Measurements from ENCODE around the gene APOL5. TPM values are rescaled to one million over a fixed set of nuclear protein-coding genes. Genes with fewer than 3 reads are reported as not detected.
"Not testable (repeated sequence)": the region's sequence is repeated elsewhere in the genome, so short reads cannot be mapped to it uniquely, and the experiment has no call there.

APOL5 gene
- total RNA-seq (2021) = not detected in 2 replicates
- not detected for Bru-seq, nascent RNA
- BruChase-seq, experiment 1, labeled RNA remaining after a 2-hour chase = percentile 15 among the genes with signal in this experiment
- BruChase-seq, experiment 2, labeled RNA remaining after a 6-hour chase = not detected
- long read RNA-seq = 0 reads

DNA sequence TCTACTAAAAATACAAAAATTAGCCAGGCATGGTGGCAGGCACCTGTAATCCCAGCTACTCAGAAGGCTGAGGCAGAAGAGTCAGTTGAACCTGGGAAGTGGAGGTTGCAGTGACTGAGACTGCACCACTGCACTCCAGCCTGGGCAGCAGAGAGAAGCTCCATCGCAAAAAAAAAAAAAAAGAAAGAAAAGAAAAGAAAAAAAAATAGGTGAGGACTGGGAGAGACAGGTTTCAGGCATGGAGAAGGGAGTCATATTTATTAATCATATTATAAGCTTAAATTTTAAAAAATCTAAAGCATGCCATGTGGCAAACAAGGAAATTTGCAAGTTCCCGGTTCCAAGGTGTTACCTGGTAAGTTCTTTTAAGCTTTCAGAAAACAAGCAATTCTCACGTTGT lies at the start of gene APOL5:
APOL5 (plus strand) TSS at position 301 of the 400 bp plus-strand sequence; CDS start at position 301, 0 bp downstream.
- CTCF ChIA-PET = no interaction called here
- intact Hi-C loops (cut with micrococcal nuclease; ENCODE audit: unreplicated experiment) = no loop called here
- POLR2A ChIA-PET (ENCODE audit: unreplicated experiment) = interaction anchor here (0.6 kb wide), 1 partner anchor 188 kb away, joined by 12 read pairs; no protein-coding TSS in a partner anchor

DNA sequence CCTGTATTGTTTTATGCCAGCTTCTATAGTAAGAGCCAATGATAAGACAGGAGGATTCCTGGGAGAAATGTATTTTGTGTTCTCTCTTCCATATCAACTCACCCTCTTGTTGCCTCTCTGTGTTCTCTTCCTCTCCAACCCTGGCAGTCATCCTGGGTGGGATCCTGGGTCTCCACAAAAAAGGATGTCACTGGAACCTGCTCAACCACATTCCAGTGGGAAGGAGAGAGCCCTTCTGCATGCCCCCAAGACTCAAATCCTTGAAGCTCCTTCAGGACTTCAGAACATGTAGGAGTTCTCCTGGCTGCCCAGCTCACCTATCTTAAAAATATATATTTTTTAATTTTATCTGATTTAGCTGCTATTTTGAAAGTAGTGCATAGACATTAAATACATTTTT lies 43.3 kb upstream of the APOL5 start:
- no peaks in the 10 kb centered on the region for H3F3A ChIP-seq (ENCODE audit: insufficient read depth, low read depth)
- ChIA-PET CTCF (no interaction called here), POLR2A (ENCODE audit: unreplicated experiment) (no interaction called here)
- no peaks in the 10 kb centered on the region for H3K9me2 ChIP-seq (ENCODE audit: insufficient read depth)
- H3K4me3 ChIP-seq = no peak overlapping the region
- H3K27me3 ChIP-seq (ENCODE audit: insufficient read depth, low read depth) = no peaks in the 10 kb centered on the region
- no peaks in the 10 kb centered on the region for H4K20me1 ChIP-seq (ENCODE audit: insufficient read depth)
- no peak for TF ChIP-seq EZH2 (IDR thresholded peaks at IDR 0.05; ENCODE audit: low read depth)
- no peak for TF ChIP-seq CTCF (conservative IDR thresholded peaks at IDR 0.05)
- BruUV-seq (replicated peaks) = no TSS peak
- intact Hi-C loops (cut with micrococcal nuclease; ENCODE audit: unreplicated experiment) = no loop called here
- no peak overlapping the region for H3K4me2 ChIP-seq
- H3K36me3 ChIP-seq (ENCODE audit: low read depth) = no peaks in the 10 kb centered on the region
- H3K9me3 ChIP-seq (ENCODE audit: insufficient read depth, low read depth) = peaks cover 15% of the 10 kb centered on the region; the same call in 1 of the 2 replicates
- no peaks in the 10 kb centered on the region for H3K79me2 ChIP-seq (ENCODE audit: low read depth)
- no peak for DNase-seq
- H2AFZ ChIP-seq = no peak overlapping the region
- H3K27ac ChIP-seq = no peak overlapping the region
- H3K4me1 ChIP-seq (replicated peaks; ENCODE audit: insufficient read depth) = no peaks in the 10 kb centered on the region

More for the DNA sequence above, at the start of gene APOL5:
- no peak within 1 kb of the TSS for H3K4me3 ChIP-seq
- H3K27me3 ChIP-seq (ENCODE audit: insufficient read depth, low read depth) = no peaks in the 10 kb centered on the region
- no peaks in the 10 kb centered on the region for H3K4me1 ChIP-seq (replicated peaks; ENCODE audit: insufficient read depth)
- no peaks in the 10 kb centered on the region for H4K20me1 ChIP-seq (ENCODE audit: insufficient read depth)
- H3K79me2 ChIP-seq (ENCODE audit: low read depth) = no peaks in the 10 kb centered on the region
- no TSS peak for BruUV-seq (replicated peaks)
- no peak for DNase-seq
- H3K4me2 ChIP-seq = no peak within 1 kb of the TSS
- H3K9me2 ChIP-seq (ENCODE audit: insufficient read depth) = no peaks in the 10 kb centered on the region
- H2AFZ ChIP-seq = no peak within 1 kb of the TSS
- TF ChIP-seq CTCF (conservative IDR thresholded peaks at IDR 0.05) (no peak), EZH2 (IDR thresholded peaks at IDR 0.05; ENCODE audit: low read depth) (no peak)
- no peaks in the 10 kb centered on the region for H3F3A ChIP-seq (ENCODE audit: insufficient read depth, low read depth)
- H3K9me3 ChIP-seq (ENCODE audit: insufficient read depth, low read depth) = 0 out of 2 replicates have a peak, but pooled peaks cover 3% of the 10 kb centered on the region
- no peak within 1 kb of the TSS for H3K27ac ChIP-seq
- no peaks in the 10 kb centered on the region for H3K36me3 ChIP-seq (ENCODE audit: low read depth)

DNA sequence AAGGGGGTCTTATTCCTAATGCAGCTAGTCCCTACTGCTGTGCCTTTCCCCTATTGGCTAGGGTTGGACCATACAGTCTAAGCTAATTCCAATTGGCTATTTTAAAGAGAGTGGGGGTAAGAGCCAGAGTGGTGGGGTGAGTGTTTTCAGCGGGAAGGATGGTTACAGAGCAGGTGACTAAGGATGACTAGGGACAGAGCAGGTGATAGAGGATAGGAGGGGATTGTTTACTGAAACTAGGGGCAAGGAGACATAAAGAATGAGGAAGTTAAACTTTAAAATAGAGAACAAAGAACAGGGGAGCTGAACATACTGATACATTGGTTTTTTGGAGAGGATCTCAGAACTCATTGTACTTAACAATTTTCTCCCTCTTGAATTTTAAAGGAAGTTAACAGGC lies 41.6 kb upstream of the APOL5 start:
- H4K20me1 ChIP-seq (ENCODE audit: insufficient read depth); H2AFZ ChIP-seq; H3K27ac ChIP-seq; H3K36me3 ChIP-seq (ENCODE audit: low read depth); POLR2A ChIA-PET (ENCODE audit: unreplicated experiment); BruUV-seq (replicated peaks); CTCF ChIA-PET; H3K4me1 ChIP-seq (replicated peaks; ENCODE audit: insufficient read depth); intact Hi-C loops (cut with micrococcal nuclease; ENCODE audit: unreplicated experiment); H3K9me2 ChIP-seq (ENCODE audit: insufficient read depth); H3F3A ChIP-seq (ENCODE audit: insufficient read depth, low read depth); H3K79me2 ChIP-seq (ENCODE audit: low read depth); H3K4me2 ChIP-seq; H3K27me3 ChIP-seq (ENCODE audit: insufficient read depth, low read depth); DNase-seq; H3K4me3 ChIP-seq: not testable (repeated sequence)
- H3K9me3 ChIP-seq (ENCODE audit: insufficient read depth, low read depth) = peaks cover 15% of the 10 kb centered on the region; the same call in 1 of the 2 replicates
